SU-DHL-6 (cell line): ENCODE measurements around the gene CLCN7.

ENCODE experiments used
- H2AFZ ChIP-seq: fragments of 200-600 bp; sonication (generic); 2 replicates; pipeline ENCODE4 v1.6.1; 2014; ENCODE audit warnings: low read depth, mild to moderate bottlenecking, moderate library complexity, mixed read lengths, antibody characterized with exemption, low read length; ENCODE audit not compliant: severe bottlenecking
- H3F3A ChIP-seq: fragments of 200-600 bp; shearing (Covaris generic); 2 replicates; pipeline ENCODE4 v1.6.0; 2016; ENCODE audit warnings: antibody characterized with exemption, mild to moderate bottlenecking; ENCODE audit not compliant: insufficient read depth
- H3K27ac ChIP-seq: fragments of 200-600 bp; sonication (generic); 2 replicates; pipeline ENCODE4 v1.5.1; 2016; ENCODE audit warnings: low read depth, mild to moderate bottlenecking, low read length, moderate library complexity, mixed read lengths
- H3K27me3 ChIP-seq: fragments of 200-600 bp; sonication (generic), shearing (Covaris generic); 2 replicates; pipeline ENCODE4 v1.6.0; 2014; ENCODE audit warnings: mild to moderate bottlenecking, low read length
- H3K36me3 ChIP-seq: fragments of 200-600 bp; sonication (generic); 2 replicates; pipeline ENCODE4 v1.6.1; 2014; ENCODE audit warnings: mild to moderate bottlenecking, low read length, mixed read lengths
- H3K4me2 ChIP-seq: fragments of 300-600, 200-600 bp; shearing (Covaris generic), sonication (generic); 2 replicates; pipeline ENCODE4 v1.6.0; 2014; ENCODE audit warnings: low read length, low read depth, mild to moderate bottlenecking; ENCODE audit not compliant: poor library complexity, severe bottlenecking
- H3K4me3 ChIP-seq: fragments of 200-600 bp; sonication (generic); 2 replicates; pipeline ENCODE4 v1.5.1; 2014; ENCODE audit warnings: antibody characterized with exemption, low read length, mild to moderate bottlenecking, mixed read lengths; ENCODE audit not compliant: insufficient read depth, poor library complexity, severe bottlenecking
- H3K79me2 ChIP-seq: fragments of 200-600 bp; sonication (generic); 2 replicates; pipeline ENCODE4 v1.6.1; 2014; ENCODE audit warnings: mild to moderate bottlenecking, low read length, moderate library complexity; ENCODE audit not compliant: insufficient read depth
- H3K9ac ChIP-seq: fragments of 200-600 bp; sonication (generic); 2 replicates; pipeline ENCODE4 v1.7.0; 2014; ENCODE audit warnings: mild to moderate bottlenecking, low read length
- H3K9me2 ChIP-seq: fragments of 200-600 bp; sonication (generic); replicated peaks from 2 replicates; pipeline ENCODE4 v1.6.1; 2014; ENCODE audit warnings: low read length; ENCODE audit not compliant: insufficient read depth
- H3K9me3 ChIP-seq: fragments of 200-600 bp; sonication (generic); 2 replicates; pipeline ENCODE4 v1.6.1; 2014; ENCODE audit warnings: low read length, mixed read lengths; ENCODE audit not compliant: insufficient read depth
- H4K20me1 ChIP-seq: fragments of 200-600 bp; sonication (generic); 2 replicates; pipeline ENCODE4 v1.6.1; 2014; ENCODE audit warnings: low read depth, mild to moderate bottlenecking, antibody characterized with exemption, low read length, moderate library complexity, mixed read lengths
- EZH2phosphoT487 ChIP-seq: fragments of 200-600 bp; sonication (generic), shearing (Covaris generic); conservative IDR thresholded peaks from 2 replicates; pipeline ENCODE4 v1.6.1; 2018; ENCODE audit warnings: mild to moderate bottlenecking, antibody characterized with exemption, low read length, moderate library complexity, mixed read lengths
- TF ChIP-seq, protein P1 (sequence below): fragments of 200-600 bp; sonication (generic); IDR thresholded peaks from one replicate; pipeline ENCODE4 v1.5.1; 2017; ENCODE audit warnings: antibody characterized with exemption, mild to moderate bottlenecking, low read length, moderate library complexity; ENCODE audit not compliant: insufficient read depth, poor library complexity, severe bottlenecking

Gene CLCN7

DNA sequence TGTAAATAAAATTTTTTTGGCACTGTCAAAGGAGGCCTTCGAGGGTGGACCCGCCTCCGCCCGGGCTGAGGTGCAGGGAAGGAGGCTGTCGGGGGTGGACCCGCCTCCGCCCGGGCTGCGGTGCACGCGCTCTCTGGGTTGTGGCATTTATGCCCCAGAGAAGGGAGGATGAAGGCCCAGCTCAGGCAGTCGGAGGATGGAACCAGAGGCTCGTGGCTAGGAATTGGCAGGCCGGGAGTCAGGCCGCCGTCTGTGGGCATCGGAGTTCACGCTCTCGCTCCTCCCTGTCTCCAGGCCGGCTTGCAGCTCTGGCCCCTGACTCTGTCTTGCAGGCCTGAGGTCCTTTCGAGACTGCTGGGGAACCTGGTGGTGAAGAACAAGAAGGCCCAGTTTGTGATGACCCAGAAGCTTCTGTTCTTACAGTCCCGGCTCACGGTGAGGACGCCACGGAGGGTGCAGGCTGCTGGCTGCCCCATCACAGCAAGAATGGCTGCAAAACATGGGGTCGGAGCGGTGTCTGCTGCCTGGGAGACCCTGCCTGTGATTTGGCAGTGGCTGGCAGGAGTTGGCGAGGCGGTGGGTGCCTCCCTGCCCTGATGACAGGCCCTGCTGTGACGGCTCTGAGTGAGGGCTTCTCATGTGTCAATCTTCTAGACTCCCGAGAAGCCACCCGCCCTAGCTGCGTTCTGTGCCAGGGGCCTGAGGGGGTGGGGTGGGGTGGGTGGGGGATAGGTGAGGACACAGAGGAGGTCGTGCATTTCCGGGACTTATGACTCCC lies 24.3 kb upstream of the CLCN7 start:
- H3K4me2 ChIP-seq: no peak overlapping the region
- no peaks in the 10 kb centered on the region for H3K9me3 ChIP-seq
- H3K36me3 ChIP-seq: no peaks in the 10 kb centered on the region
- H3K27me3 ChIP-seq: no peaks in the 10 kb centered on the region
- peaks cover 8% of the 10 kb centered on the region; the same call in 1 of the 2 replicates for H3K79me2 ChIP-seq
- no peaks in the 10 kb centered on the region for H3F3A ChIP-seq
- no peak overlapping the region for H3K9ac ChIP-seq
- no peak overlapping the region for H3K27ac ChIP-seq
- no peak overlapping the region for H3K4me3 ChIP-seq
- no peak overlapping the region for H2AFZ ChIP-seq
- H4K20me1 ChIP-seq: no peaks in the 10 kb centered on the region
- TF ChIP-seq, protein P1, sequence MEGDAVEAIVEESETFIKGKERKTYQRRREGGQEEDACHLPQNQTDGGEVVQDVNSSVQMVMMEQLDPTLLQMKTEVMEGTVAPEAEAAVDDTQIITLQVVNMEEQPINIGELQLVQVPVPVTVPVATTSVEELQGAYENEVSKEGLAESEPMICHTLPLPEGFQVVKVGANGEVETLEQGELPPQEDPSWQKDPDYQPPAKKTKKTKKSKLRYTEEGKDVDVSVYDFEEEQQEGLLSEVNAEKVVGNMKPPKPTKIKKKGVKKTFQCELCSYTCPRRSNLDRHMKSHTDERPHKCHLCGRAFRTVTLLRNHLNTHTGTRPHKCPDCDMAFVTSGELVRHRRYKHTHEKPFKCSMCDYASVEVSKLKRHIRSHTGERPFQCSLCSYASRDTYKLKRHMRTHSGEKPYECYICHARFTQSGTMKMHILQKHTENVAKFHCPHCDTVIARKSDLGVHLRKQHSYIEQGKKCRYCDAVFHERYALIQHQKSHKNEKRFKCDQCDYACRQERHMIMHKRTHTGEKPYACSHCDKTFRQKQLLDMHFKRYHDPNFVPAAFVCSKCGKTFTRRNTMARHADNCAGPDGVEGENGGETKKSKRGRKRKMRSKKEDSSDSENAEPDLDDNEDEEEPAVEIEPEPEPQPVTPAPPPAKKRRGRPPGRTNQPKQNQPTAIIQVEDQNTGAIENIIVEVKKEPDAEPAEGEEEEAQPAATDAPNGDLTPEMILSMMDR: no peak
- TF ChIP-seq EZH2phosphoT487: no peak
- no peaks in the 10 kb centered on the region for H3K9me2 ChIP-seq

DNA sequence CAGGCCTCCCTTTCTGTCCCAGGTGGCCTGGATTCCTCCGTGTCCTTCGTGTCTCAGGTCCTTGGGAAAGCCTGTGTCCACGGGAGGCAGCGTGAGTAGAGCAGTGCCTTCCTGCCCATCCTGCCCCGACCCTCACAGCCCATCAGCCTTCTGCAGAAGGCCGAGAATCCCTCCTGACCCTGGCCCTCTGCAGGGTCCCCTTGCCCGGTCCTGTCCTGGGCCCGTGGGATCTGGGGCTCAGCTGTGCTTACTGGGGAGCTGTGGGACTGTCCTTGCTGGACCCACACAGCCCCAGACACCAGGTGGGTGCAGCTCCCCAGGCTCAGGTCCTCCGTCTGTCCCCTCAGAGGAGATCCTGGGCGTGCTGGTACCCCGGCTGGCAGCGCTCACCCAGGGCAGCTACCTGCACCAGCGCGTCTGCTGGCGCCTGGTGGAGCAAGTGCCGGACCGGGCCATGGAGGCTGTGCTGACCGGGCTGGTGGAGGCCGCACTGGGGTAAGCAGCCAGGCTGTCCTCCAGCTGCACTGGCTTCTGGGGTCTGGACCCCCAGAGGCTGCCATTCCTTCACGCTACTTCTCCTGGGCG lies 22.3 kb upstream of the CLCN7 start:
- Histone ChIP-seq H3K79me2 (peaks cover 13% of the 10 kb centered on the region; the same call in 1 of the 2 replicates), H3F3A (no peaks in the 10 kb centered on the region), H3K27ac (no peak overlapping the region), H4K20me1 (no peaks in the 10 kb centered on the region), H3K4me2 (no peak overlapping the region), H3K4me3 (no peak overlapping the region), H3K9ac (no peak overlapping the region), H3K9me3 (no peaks in the 10 kb centered on the region), H3K9me2 (no peaks in the 10 kb centered on the region), H3K27me3 (no peaks in the 10 kb centered on the region), H3K36me3 (no peaks in the 10 kb centered on the region), H2AFZ (no peak overlapping the region)
- TF ChIP-seq EZH2phosphoT487: no peak
- TF ChIP-seq, protein P1: no peak

DNA sequence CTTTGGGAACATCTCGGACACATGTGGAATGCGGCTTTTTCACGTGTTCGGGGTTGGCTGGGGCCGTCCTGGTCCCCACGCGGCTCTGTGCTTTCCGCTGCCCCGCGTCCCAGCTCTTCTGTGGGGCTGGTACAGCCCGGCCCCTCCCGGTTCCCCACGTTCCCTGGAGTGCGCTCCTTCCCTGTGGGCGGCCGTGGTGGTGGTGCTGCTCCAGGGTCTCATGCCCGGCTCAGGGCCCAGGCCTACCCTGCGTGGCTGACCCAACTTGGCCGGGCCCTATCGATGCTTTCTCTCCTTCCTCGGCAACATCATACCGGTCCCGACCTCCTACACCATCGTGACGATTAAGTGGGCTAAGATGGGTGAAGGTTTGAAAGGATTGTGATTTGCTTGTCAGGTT lies 21.6 kb upstream of the CLCN7 start:
- Histone ChIP-seq H3K36me3 (no peaks in the 10 kb centered on the region), H3K9ac (no peak overlapping the region)
- TF ChIP-seq EZH2phosphoT487: no peak
- TF ChIP-seq, protein P1: no peak

More for the DNA sequence above, 21.6 kb upstream of the CLCN7 start:
- Histone ChIP-seq H2AFZ (no peak overlapping the region), H3F3A (no peaks in the 10 kb centered on the region), H3K27ac (no peak overlapping the region), H3K9me3 (no peaks in the 10 kb centered on the region), H3K4me3 (no peak overlapping the region), H3K9me2 (no peaks in the 10 kb centered on the region), H4K20me1 (no peaks in the 10 kb centered on the region), H3K79me2 (peaks cover 13% of the 10 kb centered on the region; the same call in 1 of the 2 replicates), H3K27me3 (no peaks in the 10 kb centered on the region), H3K4me2 (no peak overlapping the region)
